RWPE1 (cell line): ENCODE results near the gene CDH13.

Experiments
- CTCF ChIA-PET: fragments of 350-600 bp; sonication (Branson Sonifier 250); formaldehyde crosslinking; extraction: SDS; loops from one replicate; lab custom pipeline; 2021; lab: Yijun Ruan, JAX
- POLR2A ChIA-PET: fragments of 400-600 bp; formaldehyde crosslinking; extraction: SDS; loops from one replicate; lab custom pipeline; 2020; ENCODE audit warnings: antibody characterized with exemption; ENCODE audit not compliant: low non-redundant PET; lab: Yijun Ruan, JAX
- DNase-seq: peaks from one replicate; pipeline ENCODE4 v3.0.0; 2012; ENCODE audit warnings: low spot score
- H3K27ac ChIP-seq: fragments of 450-650 bp; 2 replicates; pipeline ENCODE4 v1.5.1; 2017
- CTCF ChIP-seq: fragments of 450-650 bp; conservative IDR thresholded peaks from 2 replicates; pipeline ENCODE4 v1.5.1; 2017; ENCODE audit warnings: low read depth, mild to moderate bottlenecking

CDH13 gene

GRCh38 chr16:82888591-82889001, 261.8 kb downstream of the CDH13 start:
- no peak for TF ChIP-seq CTCF
- no peak for DNase-seq
- H3K27ac ChIP-seq: no peak overlapping the region
- ChIA-PET CTCF (no interaction called here), POLR2A (no interaction called here)

GRCh38 chr16:82891424-82891823, 264.7 kb downstream of the CDH13 start:
- ChIA-PET CTCF (interaction anchor here (1.0 kb wide), 1 partner anchor 11 kb away, joined by 3 read pairs; no protein-coding TSS in a partner anchor), POLR2A (no interaction called here)
- no peak for TF ChIP-seq CTCF
- no peak overlapping the region for H3K27ac ChIP-seq
- DNase-seq: no peak

GRCh38 chr16:82891918-82892317, 265.1 kb downstream of the CDH13 start:
- DNase-seq: no peak
- no peak for TF ChIP-seq CTCF
- no peak overlapping the region for H3K27ac ChIP-seq
- ChIA-PET POLR2A (no interaction called here), CTCF (interaction anchor here (1.0 kb wide), 1 partner anchor 11 kb away, joined by 3 read pairs; no protein-coding TSS in a partner anchor)

GRCh38 chr16:82892324-82892723, 265.6 kb downstream of the CDH13 start:
- CTCF ChIA-PET: interaction anchor here (1.0 kb wide), 1 partner anchor 10 kb away, joined by 3 read pairs; no protein-coding TSS in a partner anchor
- POLR2A ChIA-PET: no interaction called here
- no peak for TF ChIP-seq CTCF
- DNase-seq: no peak
- H3K27ac ChIP-seq: no peak overlapping the region

GRCh38 chr16:82895843-82896242, 269.1 kb downstream of the CDH13 start:
- H3K27ac ChIP-seq: no peak overlapping the region
- TF ChIP-seq CTCF: no peak
- ChIA-PET POLR2A (no interaction called here), CTCF (no interaction called here)
- DNase-seq: no peak

GRCh38 chr16:82899006-82899405, 272.2 kb downstream of the CDH13 start:
- no peak for DNase-seq
- ChIA-PET CTCF (no interaction called here), POLR2A (no interaction called here)
- no peak overlapping the region for H3K27ac ChIP-seq
- TF ChIP-seq CTCF: no peak
